Activated CD4-positive, alpha-beta memory T cell treated with anti-CD3 and anti-CD28 coated beads, Interleukin-2, amount 10 ng/mL, durations not matched to agents 7 days and 5 days (primary cell): ENCODE measurements around the gene HOXA3. TPM values are rescaled to one million over a fixed set of nuclear protein-coding genes. Genes with fewer than 3 reads are reported as not detected.
A peak's percentile ranks its signal among the peaks of the same experiment; 100 is the strongest.

Experiments used
- CTCF ChIA-PET: fragments of 350-600 bp; sonication (Branson Sonifier 250); formaldehyde crosslinking; loops from one replicate; lab custom pipeline; 2021; ENCODE audit warnings: antibody characterized with exemption, inconsistent platforms; lab: Charles Lee
- POLR2A ChIA-PET: fragments of 350-600 bp; sonication (Branson Sonifier 250); formaldehyde crosslinking; loops from one replicate; lab custom pipeline; 2021; ENCODE audit warnings: antibody characterized with exemption; lab: Charles Lee
- DNase-seq: peaks from one replicate; pipeline ENCODE4 v3.0.0-alpha.2; 2020
- H3K27ac Mint-ChIP-seq: one replicate; pipeline ENCODE4 v1.8.0; 2021; ENCODE audit warnings: mild to moderate bottlenecking, mixed read lengths
- H3K27me3 Mint-ChIP-seq: one replicate; pipeline ENCODE4 v1.8.0; 2021; ENCODE audit warnings: mixed read lengths
- H3K36me3 Mint-ChIP-seq: one replicate; pipeline ENCODE4 v1.8.0; 2021; ENCODE audit warnings: low read depth, mixed read lengths
- H3K4me1 Mint-ChIP-seq: one replicate; pipeline ENCODE4 v1.8.0; 2021; ENCODE audit warnings: mixed read lengths
- H3K4me3 Mint-ChIP-seq: one replicate; pipeline ENCODE4 v1.8.0; 2021; ENCODE audit warnings: mild to moderate bottlenecking, mixed read lengths
- H3K9me3 Mint-ChIP-seq: one replicate; pipeline ENCODE4 v1.8.0; 2021; ENCODE audit warnings: mixed read lengths
- total RNA-seq, 2 experiments: library from RNA; stranded (reverse); gene quantifications; one replicate each; pipeline ENCODE4 v1.2.3, GENCODE V29; 2021

Gene HOXA3
- total RNA-seq, 2 experiments from 2014 or later: not detected

DNA sequence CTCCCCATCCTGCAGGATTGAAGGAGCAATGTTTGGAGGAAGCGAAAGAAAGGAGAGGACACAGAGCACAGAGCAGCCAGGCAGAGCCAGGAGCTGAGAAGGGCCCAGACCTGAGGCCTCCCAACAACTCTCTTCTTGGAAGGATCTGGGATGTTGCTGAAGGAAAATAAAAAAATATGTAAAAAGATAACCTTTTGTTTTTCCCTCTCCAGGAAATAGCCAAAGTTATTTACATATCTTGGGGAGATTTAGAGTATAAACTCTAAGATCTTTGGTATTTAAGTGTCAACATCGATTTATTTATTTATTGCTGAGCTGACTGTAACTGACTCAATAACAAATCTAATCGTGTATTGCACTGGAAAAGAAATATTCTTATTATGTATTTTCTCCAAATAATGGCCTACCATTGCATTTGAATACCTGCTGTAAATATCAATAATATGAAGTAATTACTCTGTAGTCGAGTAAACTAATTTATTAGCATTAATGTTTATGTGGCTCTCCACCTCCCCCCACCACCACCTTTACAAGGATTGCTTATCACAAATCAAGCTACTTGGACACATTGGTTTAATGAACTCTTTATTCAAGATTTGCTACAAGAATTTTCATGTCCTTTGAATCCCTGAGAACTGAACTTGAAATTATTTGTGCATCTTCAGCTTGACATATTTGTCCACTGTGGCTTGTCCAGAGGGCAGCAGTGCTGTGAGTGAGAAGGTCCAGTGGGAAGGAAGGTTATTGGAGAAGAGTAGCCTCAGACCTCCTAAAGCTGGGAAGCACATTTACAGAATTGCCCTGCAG lies 34.5 kb upstream of the HOXA3 start:
- peaks cover 37% of the 10 kb centered on the region for H3K4me1 Mint-ChIP-seq
- ChIA-PET CTCF (interaction anchor here (0.9 to 4.7 kb wide), 4 partner anchors 9 to 1335 kb away, joined by 3 to 26 read pairs (median 6); no protein-coding TSS in a partner anchor), POLR2A (interaction anchor here (0.9 to 1.0 kb wide), 2 partner anchors 14 to 15 kb away, joined by 3 to 4 read pairs; no protein-coding TSS in a partner anchor)
- H3K9me3 Mint-ChIP-seq: no peaks in the 10 kb centered on the region
- no peak overlapping the region for H3K27ac Mint-ChIP-seq
- H3K27me3 Mint-ChIP-seq: peaks cover 93% of the 10 kb centered on the region
- DNase-seq: no peak
- H3K36me3 Mint-ChIP-seq: peaks cover 5% of the 10 kb centered on the region
- H3K4me3 Mint-ChIP-seq: no peak overlapping the region

DNA sequence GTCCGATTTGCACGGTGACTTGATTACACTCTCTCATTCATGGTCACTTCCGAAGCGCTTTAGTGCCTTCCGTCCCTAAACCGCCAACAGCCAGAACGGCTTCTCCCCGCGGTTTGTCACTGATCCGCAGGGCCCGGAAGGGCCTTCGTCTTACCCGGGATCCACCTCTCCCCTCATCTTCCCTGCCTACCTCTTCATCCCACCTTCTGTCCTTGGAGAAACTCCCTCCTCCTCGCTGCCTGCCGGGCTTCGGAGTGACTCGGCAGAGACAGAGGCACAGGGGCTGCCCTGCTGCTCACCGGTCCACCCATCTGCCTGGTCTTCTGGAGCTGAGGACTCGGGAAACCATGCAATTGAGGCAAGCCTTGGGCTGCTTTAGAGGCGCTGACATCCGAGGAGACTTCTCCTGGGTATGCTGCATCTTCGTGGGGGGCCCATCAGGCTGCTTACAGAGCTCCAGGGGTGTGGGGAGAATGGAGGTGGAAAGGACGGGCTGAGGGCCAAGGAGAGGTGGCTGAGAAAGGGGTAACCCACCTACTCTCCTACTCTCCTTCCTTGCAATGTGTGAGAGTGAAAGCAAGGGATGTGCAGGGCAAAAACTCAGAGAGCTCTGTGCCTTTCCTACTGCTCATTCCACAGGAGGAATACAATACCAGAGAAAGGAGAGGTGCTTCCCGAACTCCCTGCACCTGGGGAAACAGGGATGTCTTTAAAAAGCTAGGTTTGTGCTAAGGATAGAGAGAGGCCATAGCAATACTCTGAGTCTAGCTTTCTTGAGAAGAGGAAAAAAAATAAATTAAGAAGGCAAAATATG lies 33.7 kb upstream of the HOXA3 start:
- Mint-ChIP-seq H3K36me3 (peaks cover 5% of the 10 kb centered on the region), H3K27ac (no peak overlapping the region), H3K27me3 (peaks cover 92% of the 10 kb centered on the region), H3K4me3 (peak overlapping the region; percentile 11), H3K4me1 (peaks cover 35% of the 10 kb centered on the region), H3K9me3 (no peaks in the 10 kb centered on the region)
- no peak for DNase-seq
- ChIA-PET CTCF (interaction anchor here (0.9 to 4.7 kb wide), 4 partner anchors 9 to 1334 kb away, joined by 3 to 26 read pairs (median 6); no protein-coding TSS in a partner anchor), POLR2A (interaction anchor here (0.9 kb wide), 1 partner anchor 14 kb away, joined by 3 read pairs; no protein-coding TSS in a partner anchor)

DNA sequence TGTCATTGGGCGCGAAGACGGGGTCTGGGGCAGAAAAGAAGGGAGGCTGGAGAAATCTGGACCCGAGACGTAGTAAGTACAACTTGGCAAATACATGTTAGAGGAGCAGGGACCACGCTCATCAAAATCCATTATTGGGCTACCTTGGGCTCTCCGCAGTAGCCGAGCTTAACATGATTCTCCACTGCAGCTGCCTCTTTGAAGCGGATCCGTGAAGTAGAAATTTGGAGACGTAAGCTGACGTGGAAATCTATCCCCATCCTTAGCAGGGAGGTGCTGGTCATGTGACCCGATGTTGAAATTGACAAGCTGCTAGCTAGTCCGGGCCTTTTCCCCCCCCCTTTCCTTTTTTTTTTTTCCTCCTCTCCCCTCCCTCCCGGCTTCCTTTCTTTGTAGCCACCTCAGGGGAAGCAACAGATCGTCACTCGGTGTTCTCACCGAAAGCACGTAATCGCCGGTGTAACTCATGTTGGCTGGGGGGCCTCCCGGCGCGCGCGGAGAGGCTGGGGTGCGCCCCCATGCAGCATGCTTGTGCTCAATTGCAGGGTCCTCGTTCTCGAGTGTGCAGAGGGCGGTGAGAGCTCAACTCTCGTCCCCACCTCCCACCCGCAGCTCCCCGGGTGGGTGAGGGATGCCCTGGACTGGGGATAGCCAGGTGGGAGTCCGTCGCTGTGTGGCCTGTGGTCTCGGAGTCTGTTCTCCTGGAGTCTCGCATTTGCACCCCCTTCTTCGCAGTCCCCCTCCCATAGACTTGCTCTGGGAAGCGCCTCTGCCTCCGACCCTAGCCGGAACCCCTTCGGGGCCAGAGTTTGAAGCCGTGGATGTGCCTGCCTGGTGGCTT lies 32.9 kb upstream of the HOXA3 start, which contains the start of gene HOXA11:
HOXA11 (minus strand) TSS at position 220 of the 841 bp plus-strand sequence; CDS start at position 132, 88 bp downstream.
- Mint-ChIP-seq H3K4me1 (peaks cover 35% of the 10 kb centered on the region), H3K4me3 (peak within 1 kb of the TSS; percentile 48), H3K27me3 (peaks cover 87% of the 10 kb centered on the region), H3K36me3 (peaks cover 5% of the 10 kb centered on the region), H3K9me3 (no peaks in the 10 kb centered on the region), H3K27ac (peak within 1 kb of the TSS; percentile 66)
- ChIA-PET POLR2A (no interaction called here), CTCF (interaction anchor here (1.0 to 4.7 kb wide), 3 partner anchors 10 to 36 kb away, joined by 3 to 26 read pairs (median 4); no protein-coding TSS in a partner anchor)
- DNase-seq: no peak

DNA sequence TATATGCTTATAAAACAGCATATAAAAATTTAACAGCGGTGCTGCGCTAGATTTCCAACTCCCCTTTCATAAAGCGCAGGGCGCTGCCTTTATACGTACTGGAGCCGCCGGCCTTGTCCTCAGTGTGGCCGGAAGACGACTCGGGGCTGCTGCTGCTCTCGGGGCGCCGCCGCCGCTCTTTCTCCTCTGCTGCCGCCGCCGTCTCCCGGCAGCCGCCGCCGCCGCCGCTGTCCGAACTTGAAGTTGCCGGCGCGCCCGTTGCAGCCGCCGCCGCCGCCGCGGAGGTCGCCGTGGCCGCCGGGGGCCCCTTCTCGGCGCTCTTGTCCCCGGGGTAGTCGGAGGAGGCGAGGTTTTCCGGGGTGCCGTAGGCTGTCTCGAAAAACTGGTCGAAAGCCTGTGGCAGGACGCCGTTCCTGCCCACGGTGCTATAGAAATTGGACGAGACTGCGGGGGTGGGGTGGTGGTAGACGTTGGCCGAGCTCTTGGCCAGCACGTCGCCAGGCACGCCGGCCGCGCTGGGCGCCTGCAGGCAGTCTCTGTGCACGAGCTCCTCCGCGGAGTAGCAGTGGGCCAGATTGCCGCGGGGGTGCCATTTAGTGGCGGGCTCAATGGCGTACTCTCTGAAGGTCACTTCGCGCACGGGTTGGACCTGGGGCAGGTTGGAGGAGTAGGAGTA lies 32.1 kb upstream of the HOXA3 start:
- POLR2A ChIA-PET: no interaction called here
- CTCF ChIA-PET: interaction anchor here (1.0 to 4.7 kb wide), 3 partner anchors 11 to 35 kb away, joined by 3 to 26 read pairs (median 4); no protein-coding TSS in a partner anchor
- Mint-ChIP-seq H3K9me3 (no peaks in the 10 kb centered on the region), H3K4me1 (peaks cover 34% of the 10 kb centered on the region), H3K27me3 (peaks cover 84% of the 10 kb centered on the region), H3K4me3 (peak overlapping the region; percentile 48), H3K27ac (peak overlapping the region; percentile 66), H3K36me3 (peaks cover 5% of the 10 kb centered on the region)
- DNase-seq: no peak

DNA sequence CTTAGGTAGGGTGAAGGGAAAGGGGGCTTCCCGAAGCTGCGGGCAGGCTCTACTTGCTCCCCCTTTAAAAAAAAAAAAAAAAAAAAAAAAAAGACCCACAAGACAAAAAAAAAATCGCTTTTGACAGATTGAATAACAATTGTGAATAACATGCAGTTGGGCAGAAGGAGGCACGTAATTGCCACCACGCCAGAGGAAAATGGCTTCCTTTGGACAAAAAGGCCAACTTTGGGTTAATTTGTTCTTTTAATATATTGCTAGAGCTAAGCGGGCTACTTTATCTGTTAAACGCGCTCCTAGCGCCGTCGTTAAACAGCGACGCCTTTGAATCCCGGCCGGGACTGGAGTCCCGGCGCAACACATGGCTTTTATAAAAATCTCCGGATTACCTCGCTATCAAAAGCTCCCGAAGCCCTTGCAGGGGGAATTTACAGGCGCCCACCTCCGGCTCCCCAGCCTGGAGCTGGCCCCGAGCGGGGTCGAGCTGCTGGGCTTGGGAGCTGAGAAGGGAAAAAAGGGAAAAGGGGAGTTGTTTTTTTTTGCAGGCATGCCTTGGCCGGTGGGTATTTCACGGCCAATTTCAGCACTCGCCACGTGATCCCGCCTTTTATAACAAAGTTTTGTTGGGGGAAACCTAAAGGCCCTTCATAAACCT lies 31.4 kb upstream of the HOXA3 start:
- Mint-ChIP-seq H3K27ac (peak overlapping the region; percentile 48), H3K36me3 (peaks cover 5% of the 10 kb centered on the region), H3K9me3 (no peaks in the 10 kb centered on the region), H3K27me3 (peaks cover 84% of the 10 kb centered on the region), H3K4me3 (peak overlapping the region; percentile 27), H3K4me1 (peaks cover 33% of the 10 kb centered on the region)
- DNase-seq: no peak
- CTCF ChIA-PET: interaction anchor here (1.6 to 4.7 kb wide), 3 partner anchors 12 to 23 kb away, joined by 4 to 26 read pairs (median 10); no protein-coding TSS in a partner anchor
- POLR2A ChIA-PET: interaction anchor here (1.2 kb wide), 1 partner anchor 33 kb away, joined by 3 read pairs; no protein-coding TSS in a partner anchor

DNA sequence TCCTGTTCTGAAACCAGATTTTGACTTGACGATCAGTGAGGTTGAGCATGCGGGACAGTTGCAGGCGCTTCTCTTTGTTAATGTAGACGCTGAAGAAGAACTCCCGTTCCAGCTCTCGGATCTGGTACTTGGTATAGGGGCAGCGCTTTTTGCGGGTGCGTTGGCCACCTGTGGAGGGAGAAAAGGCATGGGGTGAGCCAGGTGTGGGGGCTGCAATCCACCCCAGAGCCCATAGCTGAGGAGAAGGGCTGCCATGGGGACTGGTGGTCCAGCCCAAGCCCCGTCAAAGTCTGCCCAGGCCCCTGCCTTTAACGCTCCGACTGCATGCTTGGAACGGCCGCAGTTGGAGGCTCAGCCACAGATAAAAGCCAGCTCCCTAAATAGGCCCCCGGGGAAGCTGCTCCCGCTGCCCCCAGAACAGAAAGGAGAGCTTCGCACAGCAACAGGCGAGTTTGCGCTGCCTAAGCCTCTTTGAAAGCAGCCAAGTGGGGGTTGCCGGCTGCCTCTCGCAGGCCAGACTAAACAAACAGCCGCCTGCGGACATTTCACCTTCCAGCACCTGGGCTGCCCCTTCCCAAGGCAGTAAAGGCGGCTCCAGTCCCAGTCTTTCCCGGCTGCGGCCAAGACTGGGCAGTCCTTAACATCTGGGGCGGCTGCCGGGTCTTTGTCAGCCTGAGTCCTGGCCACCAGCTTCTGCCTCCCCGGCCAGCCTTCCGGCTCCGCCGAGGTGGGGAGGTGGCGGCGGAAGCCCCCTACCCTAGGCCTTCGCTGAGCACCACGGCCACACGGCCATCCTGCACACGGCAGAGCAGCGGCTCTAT lies 30.7 kb upstream of the HOXA3 start:
- H3K4me1 Mint-ChIP-seq: peaks cover 26% of the 10 kb centered on the region

DNA sequence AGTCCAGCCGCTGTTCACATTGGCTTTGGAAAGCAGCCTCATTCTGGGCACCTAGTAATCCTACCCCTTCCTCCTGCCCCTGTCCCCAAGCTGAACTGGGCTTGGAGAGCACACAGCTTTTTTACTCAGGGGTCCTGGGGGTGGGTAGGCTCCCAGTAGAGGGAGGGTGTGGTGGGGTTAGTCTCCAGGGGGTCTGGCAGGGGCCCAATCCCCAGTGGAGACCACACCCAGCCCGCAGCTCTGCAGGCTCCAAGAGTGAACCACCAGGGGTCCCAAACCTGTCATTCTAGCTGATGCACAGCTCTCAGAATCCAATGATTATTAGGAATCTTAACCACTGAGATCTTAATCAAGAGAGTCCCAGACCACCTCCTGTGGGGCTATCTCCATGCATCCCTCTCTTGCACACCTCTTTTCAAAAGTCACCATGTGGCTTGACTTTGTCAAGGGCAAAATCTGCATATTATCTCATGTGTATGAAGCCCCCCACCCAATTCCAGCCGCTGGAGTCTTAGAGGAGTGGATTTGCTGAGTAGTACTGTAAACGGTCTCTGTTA lies 30.0 kb upstream of the HOXA3 start:
- H3K4me1 Mint-ChIP-seq: peaks cover 20% of the 10 kb centered on the region
- peaks cover 5% of the 10 kb centered on the region for H3K36me3 Mint-ChIP-seq
- no peaks in the 10 kb centered on the region for H3K9me3 Mint-ChIP-seq
- DNase-seq: no peak
- H3K27me3 Mint-ChIP-seq: peaks cover 83% of the 10 kb centered on the region
- ChIA-PET CTCF (interaction anchor here (0.9 to 2.8 kb wide), 3 partner anchors 14 to 56 kb away, joined by 3 to 10 read pairs (median 7); no protein-coding TSS in a partner anchor), POLR2A (no interaction called here)
- no peak overlapping the region for H3K27ac Mint-ChIP-seq
- H3K4me3 Mint-ChIP-seq: no peak overlapping the region

More for the DNA sequence above, 30.7 kb upstream of the HOXA3 start:
- no peaks in the 10 kb centered on the region for H3K9me3 Mint-ChIP-seq
- DNase-seq: no peak
- POLR2A ChIA-PET: interaction anchor here (1.2 kb wide), 1 partner anchor 32 kb away, joined by 3 read pairs; no protein-coding TSS in a partner anchor
- H3K36me3 Mint-ChIP-seq: peaks cover 5% of the 10 kb centered on the region
- H3K27ac Mint-ChIP-seq: peak overlapping the region; percentile 14
- no peak overlapping the region for H3K4me3 Mint-ChIP-seq
- H3K27me3 Mint-ChIP-seq: peaks cover 83% of the 10 kb centered on the region
- CTCF ChIA-PET: interaction anchor here (1.6 to 4.7 kb wide), 3 partner anchors 12 to 22 kb away, joined by 7 to 26 read pairs (median 10); no protein-coding TSS in a partner anchor

DNA sequence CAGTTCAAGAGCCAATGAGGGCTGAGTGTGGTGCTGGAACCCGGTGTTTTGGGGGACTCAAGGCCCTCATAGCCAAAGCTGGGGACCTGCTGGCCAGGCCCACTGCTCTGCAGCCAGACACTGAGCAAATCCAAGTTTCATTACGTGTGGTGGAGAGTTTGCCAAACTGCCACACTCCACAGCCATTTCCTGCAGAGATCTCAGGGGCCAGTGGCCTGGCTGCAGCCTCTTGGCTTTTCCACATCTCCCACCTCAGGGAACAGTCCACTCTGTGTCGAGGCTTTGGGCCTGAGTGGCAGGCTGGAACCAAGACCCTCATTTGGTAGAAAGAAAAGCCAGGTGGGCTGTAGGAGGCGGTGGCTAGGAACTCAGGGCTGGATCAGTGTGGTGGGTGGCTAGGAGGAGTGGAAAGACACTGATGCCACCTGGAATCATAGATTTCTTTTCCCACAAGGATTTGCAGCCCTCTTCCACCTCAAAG lies 29.5 kb upstream of the HOXA3 start:
- CTCF ChIA-PET: interaction anchor here (0.9 to 2.8 kb wide), 3 partner anchors 14 to 57 kb away, joined by 3 to 10 read pairs (median 7); no protein-coding TSS in a partner anchor
- Mint-ChIP-seq H3K9me3 (no peaks in the 10 kb centered on the region), H3K27ac (no peak overlapping the region), H3K4me1 (peaks cover 17% of the 10 kb centered on the region), H3K36me3 (peaks cover 5% of the 10 kb centered on the region), H3K27me3 (peaks cover 78% of the 10 kb centered on the region), H3K4me3 (no peak overlapping the region)
- POLR2A ChIA-PET: no interaction called here
- DNase-seq: no peak

DNA sequence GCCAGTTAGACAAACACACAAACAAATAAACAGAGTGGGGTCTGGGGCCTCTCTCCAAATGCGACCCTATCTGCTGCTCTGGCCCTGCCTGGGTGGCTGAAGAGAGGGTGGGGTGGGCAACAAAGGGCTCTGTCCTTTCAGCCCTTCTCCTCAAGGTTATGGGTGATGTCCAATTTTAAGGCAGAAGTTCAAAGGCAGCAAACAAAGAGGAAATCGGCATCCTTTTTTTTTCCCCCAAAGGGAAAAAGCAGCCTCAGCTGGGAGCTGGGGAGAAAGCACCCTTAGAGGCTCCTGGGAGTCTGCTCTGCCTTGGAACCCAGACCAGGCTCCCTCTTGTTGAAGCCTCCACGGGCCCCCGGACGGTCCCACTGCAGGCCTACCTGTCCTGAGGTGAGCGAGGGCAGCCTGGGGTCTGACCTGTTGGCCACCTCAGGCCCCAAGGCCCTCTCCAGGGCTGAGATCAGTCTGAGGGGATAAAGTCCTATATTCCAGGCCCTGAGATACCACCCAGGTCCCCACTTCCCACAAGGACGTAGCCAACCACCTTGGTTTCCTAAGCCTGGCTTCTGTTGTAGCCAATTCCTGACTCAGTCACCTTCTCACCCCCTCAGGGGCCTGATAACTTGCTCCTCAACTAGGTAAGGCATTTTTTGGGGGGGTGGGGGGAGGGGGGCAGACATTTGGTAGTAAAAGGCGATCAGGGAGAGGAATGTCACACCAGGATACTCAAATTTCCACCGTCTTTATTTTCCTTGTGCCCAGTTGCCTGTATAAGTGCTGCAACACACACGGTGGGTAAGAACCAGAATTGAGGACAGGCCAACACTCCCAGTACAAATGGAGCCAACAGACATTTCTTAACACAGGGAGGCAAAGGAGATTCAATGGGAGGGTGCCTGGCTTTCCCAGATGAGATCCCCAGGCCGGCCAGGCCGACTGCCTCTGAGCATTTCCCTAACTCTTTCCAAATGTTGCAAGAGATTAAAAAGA lies 28.3 kb upstream of the HOXA3 start:
- ChIA-PET CTCF (interaction anchor here (0.6 to 2.9 kb wide), 10 partner anchors 13 to 1287 kb away, joined by 3 to 17 read pairs (median 5); no protein-coding TSS in a partner anchor), POLR2A (no interaction called here)
- Mint-ChIP-seq H3K4me1 (peaks cover 12% of the 10 kb centered on the region), H3K27me3 (peaks cover 72% of the 10 kb centered on the region), H3K4me3 (no peak overlapping the region), H3K36me3 (peaks cover 5% of the 10 kb centered on the region), H3K9me3 (no peaks in the 10 kb centered on the region), H3K27ac (no peak overlapping the region)
- DNase-seq: no peak
